Measurements from ENCODE around the gene IL17A.

Gene IL17A

GRCh38 chr6:52216932-52217575, 30.9 kb downstream of the IL17A start:
- DNase-seq (ENCODE audit: low read depth in 2 of 2): no peak

GRCh38 chr6:52217761-52218160, 31.6 kb downstream of the IL17A start:
- DNase-seq (ENCODE audit: low read depth in 2 of 2): no peak

- DNase-seq (ENCODE audit: low read depth in 2 of 2): peak; percentile 29 to 54
Observed at GRCh38 chr6:52221302-52221701, 35.1 kb downstream of the IL17A start.

- peak; percentile 70 to 71 for DNase-seq (ENCODE audit: low read depth in 2 of 2)
Observed at GRCh38 chr6:52227495-52227894, 41.3 kb downstream of the IL17A start.

- no peak for DNase-seq (ENCODE audit: low read depth in 2 of 2)
Observed at GRCh38 chr6:52230685-52231084, 44.5 kb downstream of the IL17A start.

GRCh38 chr6:52231406-52232127, 45.4 kb downstream of the IL17A start:
- peak; percentile 17 to 26 for DNase-seq (ENCODE audit: low read depth in 2 of 2)

GRCh38 chr6:52233005-52233404, 46.8 kb downstream of the IL17A start:
- no peak for DNase-seq (ENCODE audit: low read depth in 2 of 2)

GRCh38 chr6:52233975-52234823, 48.0 kb downstream of the IL17A start:
- peak; percentile 23 to 36 for DNase-seq (ENCODE audit: low read depth in 2 of 2)

Measured in stimulated activated CD4-positive, alpha-beta T cell treated with anti-CD3 and anti-CD28 coated beads, Interleukin-15, amount 100 ng/mL, for 48 hours (primary cell).